NCI-H1436 (cell line): ENCODE data around the gene NCKAP5.

Experiments
- DNase-seq: peaks from one replicate; lab custom pipeline; 2025; lab: John Stamatoyannopoulos, UW

NCKAP5 gene

GRCh38 chr2:132752421-132753206, 815.6 kb downstream of the NCKAP5 start:
- DNase-seq: no peak

- DNase-seq: no peak
Measured at GRCh38 chr2:132751836-132752235, 816.4 kb downstream of the NCKAP5 start.

GRCh38 chr2:132750606-132751005, 817.7 kb downstream of the NCKAP5 start:
- no peak for DNase-seq

GRCh38 chr2:132747046-132747445, 821.2 kb downstream of the NCKAP5 start:
- DNase-seq: no peak

- DNase-seq: no peak
Measured at GRCh38 chr2:132741754-132742153, 826.5 kb downstream of the NCKAP5 start.

- DNase-seq: no peak
Measured at GRCh38 chr2:132740081-132740720, 828.1 kb downstream of the NCKAP5 start.

GRCh38 chr2:132738223-132738622, 830.0 kb downstream of the NCKAP5 start:
- no peak for DNase-seq

- no peak for DNase-seq
Measured at GRCh38 chr2:132736059-132736458, 832.2 kb downstream of the NCKAP5 start.

- no peak for DNase-seq
Measured at GRCh38 chr2:132734961-132735360, 833.3 kb downstream of the NCKAP5 start.

- no peak for DNase-seq
Measured at GRCh38 chr2:132733094-132733493, 835.2 kb downstream of the NCKAP5 start.

GRCh38 chr2:132732694-132733093, 835.6 kb downstream of the NCKAP5 start:
- no peak for DNase-seq

GRCh38 chr2:132731441-132731840, 836.8 kb downstream of the NCKAP5 start:
- no peak for DNase-seq

GRCh38 chr2:132730611-132731010, 837.7 kb downstream of the NCKAP5 start:
- no peak for DNase-seq

GRCh38 chr2:132729522-132729921, 838.7 kb downstream of the NCKAP5 start:
- DNase-seq: peak; percentile 7

GRCh38 chr2:132726155-132726554, 842.1 kb downstream of the NCKAP5 start:
- DNase-seq: peak; percentile 50

GRCh38 chr2:132725748-132726147, 842.5 kb downstream of the NCKAP5 start:
- peak; percentile 50 for DNase-seq

GRCh38 chr2:132725148-132725547, 843.1 kb downstream of the NCKAP5 start:
- no peak for DNase-seq

GRCh38 chr2:132721938-132722337, 846.3 kb downstream of the NCKAP5 start:
- no peak for DNase-seq

- DNase-seq: no peak
Measured at GRCh38 chr2:132720393-132720792, 847.9 kb downstream of the NCKAP5 start.

- no peak for DNase-seq
Measured at GRCh38 chr2:132719480-132719879, 848.8 kb downstream of the NCKAP5 start.

- no peak for DNase-seq
Measured at GRCh38 chr2:132716954-132717353, 851.3 kb downstream of the NCKAP5 start.

- no peak for DNase-seq
Measured at GRCh38 chr2:132715386-132716351, 852.6 kb downstream of the NCKAP5 start.
